NCI-H2107 treated with DMSO at 0.1 percent for 48 hours (cell line): ENCODE measurements around the gene SLC10A2.

ENCODE experiments used
- DNase-seq: peaks from one replicate; lab custom pipeline; 2025; ENCODE audit not compliant: unreplicated experiment; lab: John Stamatoyannopoulos, UW

SLC10A2 gene

GRCh38 chr13:103055166-103055565 is 11.1 kb downstream of the SLC10A2 start:
- no peak for DNase-seq

DNA sequence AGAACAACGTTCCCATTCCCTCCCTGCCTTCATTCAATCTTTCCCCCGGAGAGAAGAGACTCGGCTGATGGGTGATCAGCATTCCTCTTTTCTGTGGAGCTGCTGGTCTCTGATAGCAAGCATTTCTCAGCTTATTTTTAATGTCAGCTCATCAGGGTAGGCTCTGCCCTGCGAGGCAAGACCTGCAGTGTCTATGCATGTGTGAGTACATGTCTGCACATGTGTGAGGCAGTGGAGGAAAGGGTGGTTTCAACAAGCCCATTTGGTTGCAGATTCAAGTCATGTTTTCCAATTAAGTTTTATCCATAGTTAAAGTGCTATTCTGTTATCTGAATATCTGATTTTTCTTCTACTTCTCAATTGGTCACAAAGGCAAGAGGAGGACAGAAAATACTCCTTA is 19.5 kb downstream of the SLC10A2 start:
- no peak for DNase-seq

GRCh38 chr13:103044056-103044455 is 22.2 kb downstream of the SLC10A2 start:
- no peak for DNase-seq

- no peak for DNase-seq
These were observed 26.2 kb downstream of the SLC10A2 start for GRCh38 chr13:103040006-103040405.

GRCh38 chr13:103039183-103039582 is 27.0 kb downstream of the SLC10A2 start:
- DNase-seq, result no peak

DNA sequence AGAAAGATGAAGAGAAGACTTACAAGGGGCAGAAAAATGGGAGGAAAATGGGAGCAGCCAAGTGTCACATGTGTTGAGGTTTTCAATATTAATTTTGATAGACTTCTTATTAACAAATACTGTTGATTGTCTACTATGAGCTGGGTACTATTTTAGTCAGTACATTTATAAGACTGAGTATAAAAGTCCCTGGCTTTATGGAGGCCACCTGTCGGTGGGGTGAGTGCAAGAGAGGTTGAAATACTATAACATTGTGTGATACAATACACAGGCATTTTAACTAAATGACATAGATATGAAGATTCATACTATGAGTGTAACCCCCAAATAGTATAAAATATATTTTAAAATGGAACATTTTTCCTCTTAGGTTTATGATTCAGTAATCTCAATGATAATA is 29.9 kb downstream of the SLC10A2 start:
- no peak for DNase-seq

DNA sequence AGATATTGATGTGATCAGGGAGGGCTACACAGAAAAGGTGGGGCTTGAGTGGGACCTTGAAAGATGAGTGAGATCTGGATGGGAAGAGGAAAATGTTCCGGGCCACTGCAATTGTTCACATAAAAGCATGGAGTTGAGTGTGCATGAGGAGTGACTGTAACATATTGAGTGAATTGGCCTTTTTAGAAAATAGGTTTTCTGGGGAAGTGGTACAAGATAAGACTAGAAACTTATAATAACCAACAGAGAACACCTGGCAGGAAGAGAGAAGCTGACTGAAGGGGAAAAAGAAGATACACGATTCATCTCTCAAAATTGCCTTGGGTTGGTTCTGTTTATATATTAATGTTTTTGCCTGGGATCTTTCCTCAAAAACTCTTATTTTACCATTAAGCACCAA is 32.2 kb downstream of the SLC10A2 start:
- DNase-seq, result no peak

- DNase-seq, result no peak
These were observed 34.8 kb downstream of the SLC10A2 start for GRCh38 chr13:103031332-103031873.

GRCh38 chr13:103030776-103031175 is 35.4 kb downstream of the SLC10A2 start:
- no peak for DNase-seq

- DNase-seq, result no peak
These were observed 36.4 kb downstream of the SLC10A2 start for GRCh38 chr13:103029798-103030197.

DNA sequence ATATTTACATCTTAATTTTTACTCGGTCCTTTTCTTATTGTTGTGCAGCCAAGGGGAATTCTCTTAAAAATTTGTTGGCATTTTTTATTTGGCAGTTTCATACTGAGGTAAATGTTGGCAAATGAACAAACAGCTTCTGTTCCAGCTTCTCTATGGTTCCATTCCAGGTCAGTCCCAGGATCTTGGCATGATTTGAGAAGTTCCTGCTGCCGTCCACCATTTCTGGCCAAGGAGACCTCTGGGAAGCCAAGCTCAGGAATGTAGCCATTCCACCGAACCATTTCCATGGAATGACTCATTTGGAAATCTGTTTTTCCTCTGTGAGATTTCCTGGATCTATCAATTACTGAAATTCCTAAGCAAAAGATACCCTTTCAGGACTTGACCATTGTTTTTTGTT is 43.9 kb downstream of the SLC10A2 start:
- no peak for DNase-seq

GRCh38 chr13:103018556-103018955 is 47.7 kb downstream of the SLC10A2 start:
- DNase-seq, result no peak

DNA sequence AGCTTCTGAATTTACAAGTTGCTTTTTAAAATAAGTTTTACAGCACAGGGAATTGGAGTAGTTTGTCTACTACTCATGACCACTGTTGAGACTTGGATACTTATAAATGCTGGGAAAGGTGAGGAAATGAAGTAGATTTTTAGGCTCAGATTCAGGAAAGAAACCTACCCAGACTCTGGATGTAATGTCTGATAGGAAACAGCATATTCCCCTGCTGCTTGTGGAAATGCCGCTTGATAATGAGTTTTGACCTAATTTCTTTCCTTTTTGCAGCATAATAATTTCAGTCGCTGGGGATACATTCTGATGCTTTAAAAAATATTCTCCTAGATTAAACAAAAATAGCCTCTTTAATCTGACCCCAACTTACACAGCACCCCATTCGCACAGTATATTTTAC is 53.6 kb downstream of the SLC10A2 start:
- DNase-seq, result no peak

DNA sequence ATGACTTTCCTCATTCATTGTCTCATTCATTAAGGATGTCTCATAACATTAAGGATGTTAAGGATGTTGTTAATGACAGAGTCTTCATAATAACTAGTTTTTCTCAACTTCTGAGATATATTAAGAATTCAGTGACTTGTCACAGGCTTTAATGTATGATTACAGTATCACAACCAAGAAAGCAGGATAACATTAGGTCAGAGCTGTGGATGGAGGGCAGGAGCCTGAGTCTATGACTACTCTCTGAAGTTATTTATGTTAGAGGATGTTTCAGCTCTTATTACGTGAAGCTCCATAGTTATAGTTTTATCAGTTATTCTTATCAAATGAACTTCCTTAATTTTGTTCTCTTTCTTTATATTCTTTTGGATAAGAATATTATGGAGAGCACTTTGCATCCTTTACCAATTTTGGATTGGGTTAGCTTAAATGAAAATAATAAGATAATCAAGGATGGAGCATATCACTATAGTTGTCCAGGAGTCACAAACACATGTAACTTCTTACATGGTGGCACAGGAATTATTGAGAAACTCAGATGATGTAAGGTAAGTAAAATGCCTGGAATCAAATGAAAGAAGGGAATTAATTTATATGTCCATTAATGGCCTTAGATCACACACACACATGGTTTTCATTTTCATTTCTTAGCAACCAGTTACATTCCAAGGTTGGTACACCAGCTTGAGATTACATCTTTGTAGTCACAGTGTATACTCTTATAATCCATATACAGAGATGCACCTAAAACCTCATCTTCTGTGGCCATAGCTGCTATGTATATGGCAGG is 57.0 kb downstream of the SLC10A2 start:
- no peak for DNase-seq

DNA sequence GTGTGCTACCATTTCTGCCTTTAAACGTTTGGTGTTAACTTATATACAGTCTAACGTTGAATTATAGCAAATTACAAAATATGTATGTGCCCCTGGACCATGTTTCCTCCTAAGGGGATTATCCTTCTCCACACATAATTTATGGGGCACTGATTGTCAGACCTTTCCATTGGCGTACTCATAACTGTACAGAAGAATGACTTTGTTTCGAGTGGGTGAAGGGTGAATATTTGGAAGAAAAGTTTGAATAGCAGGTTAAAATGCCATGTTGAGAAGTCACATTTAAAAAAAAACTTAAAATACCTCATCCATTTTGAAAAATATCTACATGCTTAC is 58.8 kb downstream of the SLC10A2 start:
- DNase-seq, result no peak

GRCh38 chr13:103006641-103007426 is 59.4 kb downstream of the SLC10A2 start:
- no peak for DNase-seq

DNA sequence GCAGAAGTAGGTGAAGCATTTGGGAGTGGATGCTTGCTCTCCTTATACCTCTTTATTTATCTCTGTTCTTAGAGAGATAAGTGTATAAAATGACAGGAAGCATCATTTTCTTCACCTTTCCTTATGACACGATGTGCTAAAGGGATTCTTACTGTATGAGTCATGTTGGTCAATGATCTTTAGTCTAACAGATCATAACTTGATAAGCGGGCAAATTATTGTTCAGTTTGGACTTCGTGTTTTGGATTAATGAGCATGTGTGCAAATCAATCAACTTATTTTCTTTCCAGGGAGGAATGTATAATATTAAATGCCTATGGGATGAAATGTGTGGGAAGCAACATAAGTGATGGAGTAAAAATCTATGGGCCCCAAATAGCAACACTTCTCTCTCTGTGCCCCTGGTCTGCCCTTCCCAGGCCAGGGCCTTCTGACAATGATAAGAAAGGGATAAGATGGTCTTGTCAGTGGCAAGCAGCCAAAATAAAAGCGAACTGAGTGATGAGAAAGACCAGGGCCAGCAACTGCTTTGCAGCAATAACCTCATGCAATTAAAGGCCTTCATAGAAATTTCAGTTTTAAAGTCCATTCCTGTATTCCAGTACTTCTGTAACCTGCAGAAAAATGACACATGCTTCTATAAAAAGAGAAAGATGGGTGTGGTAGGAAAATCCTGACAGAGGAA is 61.4 kb downstream of the SLC10A2 start:
- DNase-seq, result no peak

GRCh38 chr13:103003631-103004030 is 62.6 kb downstream of the SLC10A2 start:
- DNase-seq, result no peak

DNA sequence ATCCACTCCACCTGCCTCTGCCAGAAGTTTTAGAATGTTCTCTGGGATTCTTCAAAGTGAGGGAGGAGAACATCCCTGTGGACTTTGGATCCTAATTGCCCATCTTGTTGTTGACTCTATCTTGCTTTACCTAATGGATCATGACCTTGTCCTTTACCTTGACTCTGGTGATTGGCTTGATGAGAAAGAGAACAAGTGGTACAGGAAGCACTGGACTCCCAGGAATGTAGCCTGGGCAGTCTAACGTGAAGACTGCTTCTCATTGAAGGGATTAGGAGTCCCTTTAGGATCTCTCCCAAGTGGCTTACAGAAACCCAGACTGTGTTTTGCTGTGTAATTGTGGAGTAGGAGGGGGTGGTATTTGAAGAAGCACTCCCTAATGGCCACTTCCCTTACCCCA is 63.9 kb downstream of the SLC10A2 start:
- no peak for DNase-seq

DNA sequence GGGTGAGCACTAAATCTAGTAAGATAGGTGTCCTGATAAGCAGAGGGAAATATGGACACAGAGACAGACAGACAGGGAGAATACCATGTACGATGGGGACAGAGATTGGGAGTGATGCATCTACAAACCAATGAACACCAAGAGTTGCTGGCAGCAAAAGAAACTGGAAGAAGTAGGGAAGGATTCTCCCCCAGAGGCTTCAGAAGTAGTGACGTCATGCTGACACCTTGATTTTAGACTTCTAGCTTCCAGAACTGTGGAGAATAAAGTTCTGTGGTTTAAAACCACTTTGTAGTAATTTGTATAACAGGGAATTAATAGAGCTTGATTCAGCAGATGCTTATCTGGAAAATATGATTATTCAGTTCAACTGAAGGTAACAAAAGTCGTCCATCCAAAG is 66.1 kb downstream of the SLC10A2 start:
- DNase-seq, result no peak

GRCh38 chr13:102999499-102999898 is 66.7 kb downstream of the SLC10A2 start:
- DNase-seq, result no peak
